GM21786 (cell line): ENCODE results near the gene GGNBP2.

ENCODE experiments used
- ATAC-seq: cut with Tn5 transposase; IDR thresholded peaks from one replicate; pipeline ENCODE4 v1.9.1; 2021; ENCODE audit not compliant: unreplicated experiment

Gene GGNBP2

GRCh38 chr17:36550491-36551417 is 6.0 kb downstream of the GGNBP2 start:
- ATAC-seq, result no peak

- ATAC-seq, result no peak
These were observed 8.7 kb downstream of the GGNBP2 start for GRCh38 chr17:36553459-36553858.

DNA sequence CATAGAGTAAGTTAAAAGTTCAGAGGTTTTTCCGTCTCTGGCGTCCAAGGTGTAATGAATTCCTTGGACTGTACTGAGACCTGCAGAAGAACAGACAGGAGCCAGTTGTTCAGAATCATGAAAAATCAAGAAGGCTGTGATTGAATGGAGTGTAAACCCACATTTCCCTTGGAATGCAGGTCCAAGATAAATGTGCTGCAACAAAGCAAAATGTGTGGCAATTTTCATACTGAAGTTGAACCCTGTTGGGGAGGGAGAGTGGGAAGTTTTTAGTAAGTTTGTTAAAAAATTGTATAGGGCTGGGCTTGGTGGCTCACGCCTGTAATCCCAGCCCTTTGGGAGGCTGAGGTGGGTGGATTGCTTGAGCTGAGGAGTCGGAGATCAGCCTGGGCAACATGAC is 21.4 kb downstream of the GGNBP2 start:
- ATAC-seq, result no peak

DNA sequence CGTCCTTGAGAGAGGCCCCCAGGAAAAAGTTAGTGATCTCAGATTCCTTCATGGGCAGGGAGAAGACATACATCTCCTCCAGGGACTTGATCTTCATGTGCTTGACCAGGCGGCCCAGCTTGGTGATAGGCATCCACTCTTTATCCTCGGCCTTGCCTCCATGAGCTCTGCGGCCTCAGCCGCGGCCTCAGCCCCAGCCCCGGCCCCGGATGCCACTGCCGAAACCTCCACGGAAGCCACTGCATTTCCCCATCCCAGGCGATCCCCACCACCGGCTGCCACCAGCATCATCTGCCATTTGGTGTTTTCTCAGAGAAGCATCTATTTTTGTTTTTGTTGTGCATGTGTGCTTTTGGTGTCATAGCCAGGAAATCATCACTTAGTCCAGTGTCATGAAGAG is 30.3 kb downstream of the GGNBP2 start:
- no peak for ATAC-seq

DNA sequence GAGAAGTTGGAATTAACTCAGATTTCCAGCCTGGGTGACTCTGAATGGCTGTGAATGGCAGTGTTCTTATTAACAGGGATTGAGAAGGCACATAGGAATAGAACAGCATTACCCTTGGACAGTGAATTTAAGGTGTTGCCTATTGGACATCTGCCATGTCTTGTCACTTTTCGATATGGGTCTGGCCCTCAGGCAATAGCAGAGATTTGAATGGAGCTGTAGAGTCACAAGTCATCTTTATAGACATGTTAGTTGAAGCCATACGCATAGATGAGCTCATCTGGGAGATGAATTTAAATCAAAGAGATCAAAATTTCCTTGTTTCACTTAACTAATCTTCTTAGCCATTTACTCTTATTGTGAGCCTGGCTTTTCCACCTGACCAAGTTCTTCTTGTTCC is 32.1 kb downstream of the GGNBP2 start:
- ATAC-seq, result no peak

GRCh38 chr17:36578671-36579070 is 34.0 kb downstream of the GGNBP2 start:
- ATAC-seq, result no peak

- ATAC-seq, result no peak
These were observed 39.1 kb downstream of the GGNBP2 start for GRCh38 chr17:36583787-36584186.

- ATAC-seq, result no peak
These were observed 41.4 kb downstream of the GGNBP2 start for GRCh38 chr17:36586138-36586537.

- no peak for ATAC-seq
These were observed 45.4 kb downstream of the GGNBP2 start for GRCh38 chr17:36590082-36590481.

- peak; percentile 74 for ATAC-seq
These were observed 47.0 kb downstream of the GGNBP2 start, which contains the start of gene DHRS11 for GRCh38 chr17:36591434-36592315. TSS of gene DHRS11 (plus strand) at chr17:36591879. CDS start at chr17:36592010, 131 bp downstream.

DNA sequence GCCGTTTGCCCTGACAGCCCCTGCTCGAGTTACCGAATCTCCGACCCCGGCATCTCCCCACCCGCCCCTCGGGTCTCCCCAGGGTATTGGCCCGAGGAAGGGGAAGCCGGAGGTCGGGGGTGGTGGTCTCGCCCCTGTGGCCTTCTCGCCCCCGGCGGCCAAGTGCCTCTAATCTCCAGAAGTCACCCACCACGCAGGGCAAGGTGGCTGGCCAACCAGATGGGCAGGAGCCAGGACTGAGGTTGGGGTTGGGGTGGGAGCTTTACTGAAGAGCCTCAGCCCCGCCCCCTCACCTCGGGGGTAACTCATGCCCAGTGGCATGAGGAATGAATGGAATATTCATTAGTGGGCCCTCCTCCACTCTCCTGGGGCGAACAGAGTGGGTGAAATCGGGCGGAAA is 47.6 kb downstream of the GGNBP2 start:
- ATAC-seq, result no peak

- ATAC-seq, result no peak
These were observed 48.1 kb downstream of the GGNBP2 start for GRCh38 chr17:36592716-36593321.

GRCh38 chr17:36593656-36594316 is 49.1 kb downstream of the GGNBP2 start:
- no peak for ATAC-seq

DNA sequence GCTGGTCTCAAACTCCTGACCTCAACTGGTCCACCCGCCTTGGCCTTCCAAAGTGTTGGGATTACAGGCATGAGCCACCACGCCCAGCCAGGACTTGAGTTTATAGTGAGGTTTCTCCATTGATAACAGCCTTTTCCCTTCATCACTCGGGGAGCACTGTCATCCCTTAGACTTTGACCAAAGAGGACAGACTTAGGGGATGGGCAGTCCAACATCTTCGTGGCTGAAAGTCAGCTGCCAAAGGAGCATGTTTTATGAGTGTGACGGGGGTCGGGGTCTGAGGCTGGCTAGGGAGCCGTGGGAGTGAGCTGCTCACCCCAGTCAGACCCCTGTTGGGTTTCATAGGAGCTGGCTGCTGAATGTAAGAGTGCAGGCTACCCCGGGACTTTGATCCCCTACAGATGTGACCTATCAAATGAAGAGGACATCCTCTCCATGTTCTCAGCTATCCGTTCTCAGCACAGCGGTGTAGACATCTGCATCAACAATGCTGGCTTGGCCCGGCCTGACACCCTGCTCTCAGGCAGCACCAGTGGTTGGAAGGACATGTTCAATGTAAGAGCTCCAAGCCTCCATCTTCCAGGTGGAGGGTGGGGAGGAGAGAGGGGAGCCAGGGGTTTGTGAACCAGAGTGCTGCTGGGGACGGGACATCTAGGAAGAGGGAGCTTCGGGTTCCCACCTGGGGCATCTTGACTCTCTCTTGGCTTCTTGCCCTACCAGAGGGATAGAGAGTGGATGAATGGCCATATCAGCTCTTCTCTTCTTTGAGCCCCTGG is 50.1 kb downstream of the GGNBP2 start:
- ATAC-seq, result no peak

- no peak for ATAC-seq
These were observed 52.5 kb downstream of the GGNBP2 start for GRCh38 chr17:36597226-36597625.

- ATAC-seq, result no peak
These were observed 53.4 kb downstream of the GGNBP2 start for GRCh38 chr17:36597866-36598777.

DNA sequence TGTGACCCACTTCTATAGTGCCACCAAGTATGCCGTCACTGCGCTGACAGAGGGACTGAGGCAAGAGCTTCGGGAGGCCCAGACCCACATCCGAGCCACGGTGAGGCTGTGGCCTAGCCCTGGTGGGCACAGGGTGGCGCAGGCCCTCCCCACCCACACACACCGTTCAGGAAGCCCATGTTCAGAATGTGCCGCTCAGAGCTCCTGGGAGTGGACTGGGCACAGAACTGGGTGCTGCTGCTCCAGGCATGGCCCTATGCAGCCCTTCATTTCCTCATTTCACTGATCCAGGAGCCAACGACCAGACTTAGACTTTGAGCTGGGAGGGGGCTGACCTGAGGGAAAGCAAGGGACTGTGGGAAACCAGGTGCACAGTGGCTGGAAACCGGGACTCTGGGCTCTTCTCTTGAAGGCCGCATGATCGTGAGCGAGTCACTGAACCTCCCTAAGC is 54.3 kb downstream of the GGNBP2 start:
- ATAC-seq, result no peak

- no peak for ATAC-seq
These were observed 55.0 kb downstream of the GGNBP2 start for GRCh38 chr17:36599546-36600250.
